ENCODE data around the gene SRF.

DNA sequence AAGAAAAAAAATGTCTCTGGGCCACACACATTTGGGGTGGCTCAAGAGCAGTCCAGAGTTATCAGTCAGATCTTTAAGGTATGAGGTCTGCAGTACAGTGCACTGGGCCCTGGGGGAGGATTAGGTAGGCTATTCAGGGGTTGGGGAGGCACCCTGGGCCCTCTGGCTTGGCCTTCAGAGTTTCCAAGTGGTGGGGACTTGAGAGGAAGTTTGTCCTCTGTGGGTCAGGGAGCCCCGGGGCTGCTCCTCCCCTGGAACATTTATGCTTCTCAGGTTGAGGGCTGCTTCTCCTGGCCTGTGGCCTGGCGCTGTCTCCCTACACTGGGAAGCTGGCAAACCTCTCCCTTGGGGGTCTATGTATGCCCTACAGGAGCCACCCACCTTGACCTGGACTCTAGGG lies 48.9 kb upstream of the SRF start:
- TF ChIP-seq, protein P1, sequence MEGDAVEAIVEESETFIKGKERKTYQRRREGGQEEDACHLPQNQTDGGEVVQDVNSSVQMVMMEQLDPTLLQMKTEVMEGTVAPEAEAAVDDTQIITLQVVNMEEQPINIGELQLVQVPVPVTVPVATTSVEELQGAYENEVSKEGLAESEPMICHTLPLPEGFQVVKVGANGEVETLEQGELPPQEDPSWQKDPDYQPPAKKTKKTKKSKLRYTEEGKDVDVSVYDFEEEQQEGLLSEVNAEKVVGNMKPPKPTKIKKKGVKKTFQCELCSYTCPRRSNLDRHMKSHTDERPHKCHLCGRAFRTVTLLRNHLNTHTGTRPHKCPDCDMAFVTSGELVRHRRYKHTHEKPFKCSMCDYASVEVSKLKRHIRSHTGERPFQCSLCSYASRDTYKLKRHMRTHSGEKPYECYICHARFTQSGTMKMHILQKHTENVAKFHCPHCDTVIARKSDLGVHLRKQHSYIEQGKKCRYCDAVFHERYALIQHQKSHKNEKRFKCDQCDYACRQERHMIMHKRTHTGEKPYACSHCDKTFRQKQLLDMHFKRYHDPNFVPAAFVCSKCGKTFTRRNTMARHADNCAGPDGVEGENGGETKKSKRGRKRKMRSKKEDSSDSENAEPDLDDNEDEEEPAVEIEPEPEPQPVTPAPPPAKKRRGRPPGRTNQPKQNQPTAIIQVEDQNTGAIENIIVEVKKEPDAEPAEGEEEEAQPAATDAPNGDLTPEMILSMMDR (IDR thresholded peaks at IDR 0.05; ENCODE audit: poor library complexity): no peak
- no peak for TF ChIP-seq EZH2 (IDR thresholded peaks at IDR 0.05; ENCODE audit: borderline replicate concordance)
